Activated CD8-positive, alpha-beta memory T cell treated with anti-CD3 and anti-CD28 coated beads, Interleukin-2, amount 50 U/mL, for 48 hours (primary cell): ENCODE data around the gene ATOSA.

Source experiments
- DNase-seq: peaks from one replicate; pipeline ENCODE4 v3.0.0-alpha.2; 2020

The ATOSA gene

GRCh38 chr15:52681441-52681840 is 2.3 kb upstream of the ATOSA start:
- no peak for DNase-seq

- DNase-seq: no peak
Observed at GRCh38 chr15:52680761-52681160, 1.6 kb upstream of the ATOSA start.

GRCh38 chr15:52680041-52680391 is 828 bp upstream of the ATOSA start:
- no peak for DNase-seq

DNA sequence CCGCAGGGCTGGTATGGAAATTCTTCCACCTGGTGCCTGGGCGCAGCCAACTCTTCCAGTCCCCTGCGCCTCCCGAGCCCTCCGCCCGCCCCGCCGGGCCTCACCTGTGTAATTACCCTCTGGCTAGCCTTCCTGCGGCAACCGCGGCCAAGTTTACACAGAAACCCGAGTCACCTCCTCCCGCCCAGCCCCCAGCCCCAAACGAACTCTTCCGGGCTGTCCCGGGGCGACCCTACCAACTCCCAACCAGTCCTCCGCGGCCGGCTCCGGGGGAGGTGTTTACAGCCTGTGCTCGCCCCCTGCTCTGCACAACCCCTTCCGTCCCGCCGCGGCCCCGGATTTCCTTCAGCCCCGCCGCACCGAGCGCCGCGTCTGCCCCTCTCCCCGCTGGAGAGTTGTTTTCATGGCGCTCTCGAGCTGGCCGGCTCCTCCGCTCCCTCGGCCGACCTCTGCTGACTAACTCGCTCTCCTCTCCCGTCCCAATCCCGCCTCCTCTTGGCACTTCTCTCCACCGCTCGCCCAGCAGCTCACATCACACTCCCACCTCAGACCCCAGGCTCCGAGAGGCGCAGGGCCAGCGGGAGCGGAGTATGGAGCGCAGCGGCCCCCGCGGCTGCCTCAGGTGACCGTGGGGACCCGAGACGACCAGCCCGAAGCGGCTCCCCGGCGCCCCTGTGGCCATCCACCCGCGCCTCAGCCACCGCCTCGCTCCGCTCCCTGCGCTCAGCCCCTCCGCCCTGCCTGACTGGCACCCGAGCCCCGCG is 538 bp downstream of the ATOSA start:
- DNase-seq: peak; percentile 83

DNA sequence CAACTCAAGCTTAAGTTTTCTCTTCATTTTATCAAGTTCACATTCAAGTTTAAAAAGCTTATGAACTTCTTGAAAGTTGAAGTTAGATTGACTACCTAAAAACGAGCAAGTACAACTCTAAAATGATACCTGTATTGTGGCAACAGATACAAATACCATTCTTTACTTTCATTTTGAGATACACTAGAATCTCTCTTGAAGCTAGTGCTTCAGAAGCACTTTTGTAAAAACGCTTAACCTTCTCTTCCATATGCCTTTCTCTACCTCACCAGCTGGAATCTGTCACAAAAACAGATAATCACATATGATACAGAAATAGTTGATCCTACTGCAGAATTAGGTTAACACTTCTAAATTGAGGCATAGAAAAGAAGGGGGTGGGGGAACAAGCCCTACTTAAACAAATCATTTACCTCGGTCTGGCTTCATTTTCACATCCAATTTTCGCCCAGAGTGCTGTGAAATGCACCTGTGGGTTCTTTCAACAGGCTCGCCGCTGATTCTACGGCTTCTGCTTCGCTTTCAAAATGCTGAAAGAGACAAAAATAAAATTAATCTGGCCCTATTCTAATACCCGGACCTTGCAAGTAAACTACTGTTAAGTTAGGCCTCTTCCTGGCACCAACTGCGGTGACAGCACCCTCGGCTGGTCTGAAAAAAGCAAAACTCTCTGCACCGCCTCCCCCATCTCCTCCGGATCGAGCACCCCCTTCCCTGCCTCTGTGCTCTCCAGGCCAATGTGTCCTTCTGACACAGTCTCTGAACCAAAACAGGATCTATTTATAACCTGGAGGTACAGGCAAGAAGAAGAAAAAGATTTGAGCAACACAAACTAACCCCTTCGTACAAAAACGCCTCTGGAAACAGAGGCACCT is 1.4 kb downstream of the ATOSA start:
- peak; percentile 69 for DNase-seq

DNA sequence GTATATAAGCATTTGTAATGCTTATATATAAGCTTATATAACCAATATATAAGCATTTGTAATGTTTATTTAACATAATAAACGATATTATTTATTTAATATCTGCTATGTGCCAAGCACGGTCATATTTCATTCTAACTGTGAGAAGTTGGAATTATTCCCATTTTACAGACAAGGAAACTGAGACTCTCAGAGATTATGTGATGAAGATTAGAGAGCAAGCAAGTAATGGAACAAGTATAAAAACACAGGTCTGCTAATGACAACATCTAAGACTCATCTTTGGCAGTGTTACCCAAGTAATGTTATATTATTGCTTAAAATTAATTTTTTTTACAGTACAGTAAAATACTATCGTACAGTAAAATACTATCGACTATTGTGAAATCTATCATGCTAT is 4.4 kb downstream of the ATOSA start:
- DNase-seq: no peak

- no peak for DNase-seq
Observed at GRCh38 chr15:52673734-52674133, 5.5 kb downstream of the ATOSA start.

DNA sequence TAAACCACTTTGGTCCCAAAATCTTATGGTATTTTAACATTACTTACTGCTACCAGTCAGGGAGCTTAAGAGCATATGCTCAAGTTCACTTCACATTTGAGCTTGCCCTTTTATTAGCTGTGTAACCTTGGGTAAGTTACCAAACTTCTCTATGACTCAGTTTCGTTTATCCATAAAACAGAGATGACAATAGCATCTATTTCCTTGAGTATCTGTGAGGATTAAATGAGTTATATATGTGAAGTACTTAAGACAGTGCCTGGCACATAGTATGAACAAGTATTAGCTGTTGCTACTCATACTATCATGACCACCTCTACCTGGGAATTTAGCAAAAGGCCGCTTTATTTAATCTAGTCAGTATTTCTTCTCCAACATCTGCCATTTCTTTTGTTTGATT is 5.9 kb downstream of the ATOSA start:
- DNase-seq: no peak

DNA sequence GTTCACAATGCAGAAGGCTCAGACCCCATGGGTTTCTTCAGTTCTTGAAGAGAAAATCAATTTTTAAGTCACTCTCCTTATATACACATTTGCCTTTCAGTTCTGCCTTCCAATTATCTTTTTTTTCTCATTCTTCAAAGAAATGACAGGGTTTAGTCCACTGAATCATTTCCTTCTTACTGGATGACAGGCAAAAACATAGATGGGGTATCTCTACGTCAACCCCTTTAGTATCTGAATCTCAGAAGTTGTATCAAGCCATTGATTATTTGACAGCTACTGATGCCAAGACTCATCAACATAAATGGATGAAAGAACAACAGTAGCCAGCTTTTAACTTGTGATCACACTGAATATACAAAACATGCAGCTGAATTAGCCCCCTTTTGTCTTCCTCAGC is 6.5 kb downstream of the ATOSA start:
- no peak for DNase-seq

- DNase-seq: no peak
Observed at GRCh38 chr15:52670087-52670486, 9.1 kb downstream of the ATOSA start.

GRCh38 chr15:52668133-52668532 is 11.1 kb downstream of the ATOSA start:
- no peak for DNase-seq

GRCh38 chr15:52667597-52667996 is 11.6 kb downstream of the ATOSA start:
- no peak for DNase-seq

DNA sequence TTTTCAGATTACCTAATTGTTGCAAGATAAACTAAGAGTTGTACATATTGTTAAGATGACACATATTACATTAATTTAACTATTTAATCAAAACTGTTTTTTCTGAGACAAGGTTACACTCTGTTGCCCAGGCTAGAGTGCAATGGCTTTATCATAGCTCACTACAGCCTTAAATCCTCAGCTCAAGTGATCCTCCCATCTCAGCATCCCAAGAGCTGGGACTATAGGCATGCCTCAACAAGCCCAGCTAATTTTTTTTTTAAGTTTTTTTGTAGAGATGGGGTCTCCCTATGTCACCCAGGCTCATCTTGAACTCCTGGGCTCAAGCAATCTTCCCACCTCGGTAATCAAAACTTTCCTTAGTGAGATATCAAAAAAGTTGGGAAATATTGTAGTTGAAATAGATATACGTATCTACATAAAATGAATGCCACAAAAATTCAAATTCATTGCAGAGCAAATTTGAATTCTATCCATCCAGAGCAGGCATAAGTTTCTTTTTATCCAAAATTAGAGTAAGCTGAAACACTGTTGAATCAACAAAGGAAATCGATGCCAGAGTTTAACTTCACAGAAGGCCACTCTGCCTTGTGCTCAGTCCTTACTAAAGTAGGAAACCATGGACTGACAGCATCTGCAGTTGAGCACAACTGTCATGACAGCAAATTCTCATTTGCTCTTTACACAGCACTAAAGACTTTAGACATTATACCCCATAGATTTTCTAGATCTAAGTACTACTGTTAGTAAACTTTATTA is 15.5 kb downstream of the ATOSA start:
- DNase-seq: no peak

GRCh38 chr15:52661909-52662308 is 17.3 kb downstream of the ATOSA start:
- no peak for DNase-seq

DNA sequence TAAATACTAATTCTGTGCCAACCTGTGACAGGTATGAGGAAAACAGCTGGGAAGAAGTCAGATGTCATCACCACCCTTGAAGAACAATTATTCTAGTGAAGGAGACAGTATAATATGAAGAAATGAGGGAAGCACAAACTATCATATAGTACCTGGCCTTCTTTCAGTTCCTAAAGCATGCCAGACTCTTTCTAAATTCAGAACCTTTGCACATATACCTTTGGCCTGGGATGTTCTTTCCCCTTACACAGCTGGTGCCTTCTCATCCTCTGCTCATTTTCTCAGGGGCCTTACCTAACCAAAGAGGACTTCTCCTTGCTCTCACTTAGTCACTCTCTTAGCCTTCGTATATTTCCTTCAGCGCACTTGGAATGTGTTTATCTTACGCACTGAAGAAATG is 19.0 kb downstream of the ATOSA start:
- DNase-seq: no peak

DNA sequence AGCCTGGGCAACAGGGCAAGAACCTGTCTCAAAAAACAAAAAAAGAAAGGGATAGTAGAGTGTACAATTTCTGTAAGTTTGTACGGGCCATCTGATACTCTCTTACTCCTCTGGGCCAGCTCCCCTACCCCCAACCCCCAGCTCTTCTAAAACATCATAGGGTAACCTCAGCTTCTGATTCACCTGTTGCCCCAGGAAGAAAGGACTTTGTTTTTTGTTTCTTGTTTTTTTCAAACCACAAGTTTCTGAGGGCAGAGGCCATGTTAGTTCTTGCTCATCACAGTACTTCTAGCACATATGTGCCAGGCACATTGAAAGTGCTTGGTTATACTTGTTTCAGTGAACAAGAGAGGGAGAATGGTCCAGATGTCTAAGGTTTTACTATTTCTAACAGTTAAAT is 20.2 kb downstream of the ATOSA start:
- no peak for DNase-seq

GRCh38 chr15:52657338-52657737 is 21.9 kb downstream of the ATOSA start:
- DNase-seq: no peak

- no peak for DNase-seq
Observed at GRCh38 chr15:52656412-52656811, 22.8 kb downstream of the ATOSA start.

DNA sequence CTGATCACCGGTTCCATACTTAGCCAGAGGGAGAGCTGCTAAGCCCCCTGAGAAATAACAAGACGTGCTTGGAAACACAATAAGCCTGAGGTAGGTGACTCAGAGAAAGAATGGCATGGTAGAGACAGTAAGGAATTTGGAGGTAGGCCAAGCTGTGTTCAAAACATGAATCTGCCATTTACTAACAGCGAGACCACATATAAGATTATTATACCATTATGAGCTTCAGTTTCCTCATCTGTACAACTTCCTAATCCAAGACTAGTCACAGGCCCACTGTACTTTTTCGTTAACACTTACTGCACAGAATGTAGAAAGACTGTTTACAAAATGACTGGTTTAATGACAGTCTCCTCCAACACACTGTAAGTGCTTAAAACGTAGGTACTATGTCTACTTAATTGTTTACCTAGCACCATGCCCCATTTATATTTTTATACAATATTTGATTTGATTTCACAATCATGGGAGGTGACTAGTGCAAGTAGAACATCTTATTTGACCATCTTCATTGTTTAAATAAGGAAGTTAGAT is 25.7 kb downstream of the ATOSA start:
- no peak for DNase-seq

- no peak for DNase-seq
Observed at GRCh38 chr15:52652984-52653383, 26.2 kb downstream of the ATOSA start.

GRCh38 chr15:52652286-52652685 is 26.9 kb downstream of the ATOSA start:
- DNase-seq: no peak

DNA sequence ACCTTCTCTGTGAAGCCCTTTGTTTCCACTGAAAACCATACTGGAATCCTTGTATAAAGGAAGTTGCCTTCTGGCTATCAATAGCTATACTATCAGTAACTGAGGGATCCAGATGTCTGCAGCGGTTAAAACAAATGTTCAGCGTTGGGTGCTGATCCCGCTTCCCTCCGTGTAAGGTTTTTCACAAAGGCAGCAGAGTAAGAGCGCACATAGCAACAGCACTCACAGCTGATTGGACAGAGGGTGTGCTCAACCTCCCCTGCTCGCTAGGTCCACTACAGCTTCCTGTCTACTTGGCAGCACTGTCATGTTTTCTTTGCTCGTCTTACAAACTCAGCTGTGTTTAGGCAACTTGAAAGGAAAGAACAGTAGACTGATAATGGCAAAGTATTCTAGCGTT is 27.3 kb downstream of the ATOSA start:
- no peak for DNase-seq

DNA sequence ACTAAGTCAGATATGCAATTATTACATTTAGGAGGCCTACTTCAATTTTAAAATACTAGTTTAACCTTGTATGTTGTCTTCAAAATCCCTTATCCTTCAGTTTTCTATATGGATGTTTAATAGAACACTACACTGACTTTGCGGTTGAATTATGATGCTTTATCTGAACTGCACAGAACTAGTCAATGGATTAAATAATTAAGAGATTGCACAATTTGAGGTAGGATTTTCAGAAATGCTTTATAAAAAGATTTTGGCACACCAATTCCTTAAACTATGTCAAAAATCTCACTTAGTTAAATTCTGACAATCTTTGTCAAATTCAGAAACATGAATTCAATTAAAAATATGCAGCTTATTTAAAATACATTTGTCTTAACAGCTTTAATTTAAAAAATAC is 28.1 kb downstream of the ATOSA start:
- DNase-seq: no peak
